GM21515 (cell line): ENCODE data around the gene CLDN3.
"Not testable (repeated sequence)": the region's sequence is repeated elsewhere in the genome, so short reads cannot be mapped to it uniquely, and the experiment has no call there.

ENCODE experiments used
- ATAC-seq: cut with Tn5 transposase; IDR thresholded peaks from one replicate; pipeline ENCODE4 v1.9.1; 2021; ENCODE audit not compliant: unreplicated experiment

Gene CLDN3

DNA sequence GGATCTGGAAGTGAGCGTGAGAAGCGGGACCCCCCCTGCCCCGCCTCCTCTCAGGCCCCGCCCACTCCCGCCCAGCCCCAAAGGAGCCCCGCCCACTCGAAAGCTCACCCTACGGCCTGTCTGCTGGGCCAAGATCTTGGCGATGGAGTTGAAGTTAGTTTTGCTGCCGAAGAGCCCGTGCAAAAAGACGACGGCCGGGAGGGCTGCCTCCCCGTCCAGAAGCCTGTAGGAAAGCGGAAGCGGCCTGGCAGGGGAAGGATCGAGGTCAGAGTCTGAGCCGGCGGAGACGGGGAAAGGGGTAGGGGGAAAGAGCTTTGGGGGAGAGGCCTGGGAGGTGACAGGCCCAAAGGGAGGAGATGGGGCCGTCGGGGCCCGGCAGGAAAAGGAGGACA, 31.9 kb downstream of the CLDN3 start:
- ATAC-seq = peak; percentile 18

DNA sequence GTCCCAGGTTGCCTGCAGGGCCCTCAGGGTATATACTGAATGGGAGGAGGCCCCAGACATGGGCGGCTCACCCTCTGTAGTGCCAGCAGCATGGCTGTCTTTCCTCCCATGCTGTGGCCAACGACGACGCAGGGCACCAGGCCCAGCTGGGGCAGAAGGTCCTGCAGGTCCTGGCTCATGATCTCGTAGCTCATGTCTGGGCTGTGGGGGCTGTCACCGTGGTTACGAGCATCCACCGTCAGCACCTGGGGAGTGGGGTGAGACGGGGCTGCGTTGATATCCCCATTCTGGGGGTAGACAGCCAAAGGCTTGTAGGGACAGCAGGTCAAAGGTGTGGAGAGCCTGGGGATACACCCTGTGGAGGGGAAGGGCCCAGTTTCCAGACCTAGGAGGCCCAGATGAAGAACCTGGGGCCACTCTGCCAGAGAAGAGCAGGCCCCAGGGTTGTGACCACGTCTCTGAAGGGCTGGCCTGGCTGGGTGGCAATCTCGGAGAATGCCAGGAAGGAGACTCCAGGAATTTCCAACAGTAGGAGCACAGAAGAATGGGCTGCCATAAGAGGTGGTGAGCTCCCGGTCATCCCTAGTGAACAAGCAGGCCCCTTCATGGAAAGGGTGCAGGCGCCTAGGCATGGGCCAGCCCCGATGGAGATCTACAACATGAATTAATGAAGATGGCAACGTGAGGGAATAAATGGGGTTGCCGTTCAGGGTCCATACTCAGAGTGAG, 32.4 kb downstream of the CLDN3 start:
- ATAC-seq = no peak

DNA sequence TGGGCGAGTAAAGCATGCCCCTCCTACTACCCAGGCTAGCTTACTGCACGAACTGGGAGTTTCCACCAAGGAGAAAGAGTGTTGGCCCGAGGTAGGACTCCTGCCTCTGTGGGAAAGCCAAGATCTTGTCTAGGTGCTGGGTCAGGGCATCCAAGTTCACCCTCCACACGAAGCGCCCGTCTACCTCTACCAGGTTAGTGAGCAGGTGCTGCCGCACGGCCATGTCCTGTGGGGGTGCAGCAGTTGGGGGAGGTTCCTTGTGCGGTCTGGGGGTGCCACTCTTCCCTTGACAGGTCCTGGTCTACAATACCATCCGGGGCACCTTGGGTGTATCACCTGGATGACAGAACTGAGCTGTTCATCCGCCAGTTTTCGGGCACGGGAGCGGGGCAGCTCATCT, 33.2 kb downstream of the CLDN3 start:
- no peak for ATAC-seq

DNA sequence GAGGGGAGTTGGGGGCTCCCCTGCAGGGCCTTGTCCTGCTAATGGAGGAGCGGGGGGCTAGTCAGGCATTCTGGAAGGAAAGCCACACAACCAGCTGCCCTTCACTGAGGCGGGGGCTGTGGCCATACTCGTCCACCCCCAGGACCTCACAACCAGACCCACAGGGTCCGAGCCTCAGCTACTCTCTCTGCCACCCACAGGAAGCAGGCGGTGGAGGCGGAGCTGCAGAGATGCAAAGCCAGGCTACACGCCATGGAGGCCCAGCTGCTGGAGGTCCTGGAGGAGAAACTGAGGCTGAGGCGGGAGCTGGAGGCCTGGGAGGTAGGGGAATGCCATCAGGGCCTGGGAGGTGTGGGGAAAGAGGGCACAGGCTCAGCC, 34.6 kb downstream of the CLDN3 start:
- no peak for ATAC-seq

DNA sequence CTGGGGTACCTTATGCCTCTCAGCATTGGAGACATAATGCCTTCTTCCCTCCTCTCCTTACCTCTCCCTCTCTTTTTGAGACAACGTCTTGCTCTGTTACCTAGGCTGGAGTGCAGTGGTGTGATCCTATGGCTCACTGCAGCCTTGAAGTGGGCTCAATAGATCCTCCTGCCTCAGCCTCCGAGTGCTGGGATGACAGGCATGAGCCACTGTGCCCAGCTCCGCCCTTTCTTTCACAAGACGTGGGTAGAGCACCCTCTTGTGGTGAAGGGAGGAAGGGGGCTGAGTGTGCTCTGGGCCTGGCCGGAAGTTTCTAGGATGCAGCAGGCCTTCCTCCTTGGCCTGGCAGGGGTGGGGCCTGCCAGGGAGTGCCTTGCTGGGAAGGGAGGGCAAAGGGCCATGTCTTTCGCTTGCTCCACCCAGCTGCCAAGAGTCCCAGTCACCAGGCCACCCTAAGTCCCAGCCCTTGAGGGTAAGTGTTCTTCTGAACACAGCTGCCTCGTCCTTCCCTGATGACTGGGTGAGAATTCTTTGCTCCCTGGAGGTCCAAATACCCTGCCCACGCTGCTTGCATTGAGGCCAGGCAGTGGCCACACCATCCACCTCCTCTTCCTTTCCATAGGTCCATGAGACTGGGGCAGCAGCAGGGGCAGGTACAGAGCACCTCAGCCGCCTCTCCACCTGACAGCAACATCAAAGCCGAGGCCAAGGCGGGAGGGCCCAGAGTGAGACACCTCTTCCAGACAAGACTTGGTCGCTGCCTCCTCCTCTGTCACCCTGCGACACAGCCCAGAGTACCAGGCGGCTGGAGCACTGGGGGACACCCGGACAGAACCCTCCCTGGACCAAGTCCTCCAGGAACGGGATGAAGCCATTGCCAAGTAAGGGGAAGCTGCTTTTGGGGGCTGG, 35.2 kb downstream of the CLDN3 start:
- ATAC-seq = peak; percentile 40

DNA sequence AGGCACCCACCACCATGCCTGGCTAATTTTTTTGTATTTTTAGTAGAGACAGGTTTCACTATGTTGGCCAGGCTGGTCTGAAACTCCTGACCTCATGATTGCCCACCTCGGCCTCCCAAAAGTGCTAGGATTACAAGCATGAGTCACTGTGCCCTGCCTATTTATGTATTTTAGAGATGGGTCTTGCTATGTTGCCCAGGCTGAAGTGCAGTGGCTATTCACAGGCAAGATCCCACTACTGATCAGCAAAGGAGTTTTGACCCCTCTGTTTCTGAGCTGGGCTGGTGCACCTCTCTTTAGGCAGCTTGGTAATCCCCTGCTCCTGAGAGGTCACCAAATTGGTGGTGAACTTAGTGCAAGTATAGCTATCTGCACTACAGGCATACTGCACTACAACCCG, 37.7 kb downstream of the CLDN3 start:
- ATAC-seq = no peak

DNA sequence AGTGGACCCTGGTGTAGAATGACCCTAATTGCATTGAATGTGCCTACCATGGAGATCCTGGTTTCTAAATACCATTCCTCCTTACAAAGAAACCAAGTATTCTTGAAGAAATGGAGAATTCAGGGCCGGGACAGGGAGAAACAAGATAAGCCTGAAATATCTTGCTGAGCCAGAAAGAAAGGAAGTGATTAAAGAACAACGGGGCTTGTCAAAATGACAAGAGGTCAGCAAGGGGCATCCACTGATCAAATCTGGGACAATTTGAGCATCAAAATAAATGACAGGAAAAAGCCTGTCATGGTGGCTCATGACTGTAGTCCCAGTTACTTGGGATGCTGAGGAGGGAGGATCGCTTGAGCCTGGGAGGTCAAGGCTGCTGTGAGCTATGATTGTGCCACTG, 39.6 kb downstream of the CLDN3 start:
- ATAC-seq = no peak

DNA sequence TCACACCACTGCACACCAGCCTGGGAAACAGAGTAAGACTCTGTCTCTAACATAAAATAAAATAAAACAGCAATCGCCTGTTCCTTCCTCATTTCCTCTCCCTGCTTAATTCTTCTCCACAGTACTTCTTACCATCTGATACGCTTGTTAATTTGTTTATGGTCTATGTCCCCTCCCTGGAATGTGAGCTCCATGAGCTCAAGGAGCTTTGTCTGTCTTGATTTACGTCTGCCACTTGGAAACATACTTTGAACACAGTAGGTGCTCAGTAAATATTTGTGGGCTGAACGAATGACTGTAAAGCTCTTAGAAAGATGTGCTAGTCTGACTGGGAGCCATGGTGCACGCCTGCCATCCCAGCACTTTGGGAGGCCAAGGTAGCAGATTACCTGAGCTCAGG, 41.5 kb downstream of the CLDN3 start:
- ATAC-seq = no peak

DNA sequence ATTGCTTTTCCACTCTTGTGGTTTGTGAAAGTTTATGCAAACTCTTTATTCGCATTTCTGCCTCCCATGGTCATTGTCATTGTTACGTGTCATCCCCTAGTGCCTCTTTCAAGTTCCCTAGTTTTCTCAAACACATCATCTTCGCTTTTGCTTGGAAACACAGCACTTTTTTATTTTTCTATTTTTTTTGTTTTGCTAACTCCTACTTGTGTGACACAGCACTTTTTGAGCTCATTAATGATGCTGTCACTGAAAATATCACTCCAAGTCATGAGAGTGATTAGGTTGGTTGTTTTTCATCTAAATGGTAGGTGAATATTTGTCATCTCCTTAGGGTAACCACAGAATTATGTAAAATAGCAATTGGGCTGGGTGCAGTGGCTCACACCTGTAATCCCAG, 42.1 kb downstream of the CLDN3 start:
- ATAC-seq = no peak

DNA sequence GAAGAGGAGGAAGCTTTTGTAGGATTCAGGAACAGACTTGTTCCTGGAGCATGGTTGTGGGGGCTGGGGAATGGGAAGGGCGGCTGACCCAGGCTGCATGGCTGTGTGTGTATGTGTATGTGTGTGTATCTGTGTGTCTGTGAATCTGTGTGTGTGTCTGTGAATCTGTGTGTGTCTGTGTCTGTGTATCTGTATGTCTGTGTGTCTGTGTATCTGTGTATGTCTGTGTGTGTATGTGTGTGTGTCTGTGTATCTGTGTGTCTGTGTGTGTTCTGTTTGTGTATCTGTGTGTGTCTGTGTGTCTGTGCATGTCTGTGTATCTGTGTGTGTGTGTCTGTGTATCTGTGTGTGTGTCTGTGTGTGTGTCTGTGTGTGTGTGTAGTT, 44.0 kb downstream of the CLDN3 start:
- ATAC-seq = peak; percentile 24

DNA sequence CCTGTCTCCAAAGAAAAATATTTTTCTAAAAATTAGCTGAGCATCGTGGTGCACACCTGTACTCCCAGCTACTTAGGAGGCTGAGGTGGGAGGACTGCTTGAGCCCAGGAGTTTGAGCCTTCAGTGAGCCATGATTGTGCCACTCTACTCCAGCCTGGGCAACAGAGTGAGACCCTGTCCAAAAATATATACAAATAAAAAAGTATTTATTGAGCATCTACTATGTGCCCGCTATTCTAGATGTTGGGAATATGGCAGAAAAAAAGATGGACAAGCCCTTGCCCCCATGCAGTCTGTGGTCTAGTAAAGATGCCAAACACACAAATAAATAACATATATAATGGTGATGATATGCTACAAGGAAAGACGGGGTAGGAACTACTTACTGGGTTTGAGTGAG, 46.3 kb downstream of the CLDN3 start:
- no peak for ATAC-seq

DNA sequence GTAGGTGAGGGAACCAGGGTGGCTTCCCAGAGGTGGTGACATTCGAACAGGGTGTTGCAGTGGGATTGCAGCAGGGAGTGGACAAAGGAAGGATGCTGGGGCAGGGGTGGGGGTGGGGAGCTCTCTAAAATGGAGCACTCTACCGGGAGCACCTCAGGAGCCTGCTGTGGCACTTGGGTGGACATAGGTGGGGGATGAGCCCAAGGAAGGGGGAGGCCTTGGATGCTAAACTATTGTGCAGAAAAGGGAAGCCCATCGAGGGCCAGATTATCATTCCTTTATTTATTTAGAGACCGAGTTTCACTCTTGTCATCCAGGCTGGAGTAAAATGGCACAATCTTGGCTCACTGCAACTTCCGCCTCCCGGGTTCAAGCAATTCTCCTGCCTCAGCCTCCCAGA, 47.3 kb downstream of the CLDN3 start:
- ATAC-seq = no peak

DNA sequence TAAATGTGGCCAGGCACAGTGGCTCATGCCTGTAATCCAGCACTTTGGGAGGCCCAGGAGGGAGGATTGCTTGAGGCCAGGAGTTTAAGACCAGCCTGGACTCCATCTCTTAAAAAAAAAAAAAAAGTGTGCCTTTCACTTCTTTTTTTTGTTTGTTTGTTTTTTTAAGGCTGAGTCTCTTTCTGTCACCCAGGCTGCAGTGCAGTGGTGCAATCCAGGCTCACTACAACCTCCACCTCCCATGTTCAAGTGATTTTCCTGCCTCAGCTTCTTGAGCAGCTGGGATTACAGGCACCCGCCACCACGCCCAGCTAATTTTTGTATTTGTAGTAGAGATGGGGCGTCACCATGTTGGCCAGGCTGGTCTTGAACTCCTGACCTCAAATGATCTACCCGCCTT, 47.9 kb downstream of the CLDN3 start:
- ATAC-seq = not testable (repeated sequence)

DNA sequence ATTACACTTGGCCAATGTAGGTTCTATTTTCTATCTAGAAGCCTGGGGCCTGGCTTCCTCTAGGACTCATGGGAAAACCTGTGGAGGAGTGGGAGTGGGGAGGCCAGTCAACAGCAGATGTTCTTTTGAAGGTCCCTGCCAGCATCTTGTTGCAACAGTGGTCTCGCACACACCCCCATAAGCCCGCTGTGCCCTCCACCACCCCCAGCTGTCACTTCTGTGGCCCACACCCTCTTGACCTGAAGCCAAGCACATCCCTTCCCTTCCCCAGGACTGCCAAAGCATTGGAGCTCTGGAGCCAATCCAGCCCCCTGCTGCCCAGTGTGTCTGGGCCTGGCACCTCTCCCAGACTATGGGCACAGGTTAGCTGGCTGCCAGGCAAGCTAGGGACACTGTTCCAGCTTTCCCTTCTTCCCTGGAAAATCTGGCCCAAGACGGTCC, 48.7 kb downstream of the CLDN3 start:
- no peak for ATAC-seq

DNA sequence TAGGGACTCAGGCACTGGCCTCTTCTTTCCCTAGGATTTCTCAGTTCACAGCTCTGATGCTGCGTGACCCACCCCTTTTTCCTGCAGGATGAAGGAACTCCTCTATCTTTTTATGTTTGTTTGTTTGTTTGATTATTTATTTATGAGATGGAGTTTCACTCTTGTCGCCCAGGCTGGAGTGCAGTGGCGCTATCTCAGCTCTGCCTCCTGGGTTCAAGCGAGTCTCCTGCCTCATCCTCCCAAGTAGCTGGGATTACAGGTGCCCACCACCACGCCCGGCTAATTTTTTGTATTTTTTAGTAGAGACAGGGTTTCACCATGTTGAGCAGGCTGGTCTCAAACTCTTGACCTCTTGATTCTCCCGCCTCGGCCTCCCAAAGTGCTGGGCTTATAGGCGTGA, 49.6 kb downstream of the CLDN3 start:
- not testable (repeated sequence) for ATAC-seq

DNA sequence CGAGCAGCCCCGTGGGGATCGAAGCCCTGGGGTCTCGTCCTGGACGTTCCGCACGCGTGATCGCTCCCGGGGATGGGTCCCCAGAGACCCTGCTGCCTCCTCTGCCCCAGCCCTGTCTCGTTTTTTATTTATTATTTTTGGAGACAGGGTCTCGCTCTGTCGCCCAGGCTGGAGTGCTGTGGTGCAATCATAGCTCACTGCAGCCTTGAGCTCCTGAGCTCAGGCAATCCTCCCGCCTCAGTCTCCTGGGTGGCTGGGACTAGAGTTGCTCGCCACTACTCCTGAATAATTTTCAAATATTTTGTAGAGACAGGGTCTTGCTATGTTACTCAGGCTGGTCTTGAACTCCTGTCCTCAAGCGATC, 50.3 kb downstream of the CLDN3 start:
- no peak for ATAC-seq
